ENCODE results near the gene PDE9A. TPM values are rescaled to one million over a fixed set of nuclear protein-coding genes. Genes with fewer than 3 reads are reported as not detected.

PDE9A gene
- total and polyA plus RNA-seq, 10 donors = 7.9 to 45.5 (median 23.8) TPM

- peak; percentile 2 for DNase-seq
- Histone ChIP-seq H3K4me1 (peaks cover 0 to 19% (median 3%) of the 10 kb centered on the region in 6 donors), H3K27ac (no peak overlapping the region), H3K36me3 (no peaks in the 10 kb centered on the region), H3K9me3 (peaks cover 0 to 18% (median 16%) of the 10 kb centered on the region in 8 donors), H3K4me3 (no peak overlapping the region), H3K27me3 (replicated peaks in 1 of 7) (peaks cover 0 to 47% (median 24%) of the 10 kb centered on the region in 7 donors)
- intact Hi-C loops (cut with DNase I; ENCODE audit: low total_unique reads) = no loop called here
- TF ChIP-seq POLR2A (IDR thresholded peaks at IDR 0.05) (no peak), CTCF (IDR thresholded peaks at IDR 0.05 in 8 of 11, conservative IDR thresholded peaks at IDR 0.05 in 3 of 11) (no peak), POLR2AphosphoS5 (IDR thresholded peaks at IDR 0.05) (no peak)
- WGBS, 5 donors = 56 to 62% (median 61%) methylated on average over 3 of the region's 3 CpGs
These were observed 37.5 kb upstream of the PDE9A start for GRCh38 chr21:42615924-42616323.

GRCh38 chr21:42616446-42616845 lies 37.0 kb upstream of the PDE9A start:
- no peaks in the 10 kb centered on the region for H3K36me3 ChIP-seq
- 17 to 19% (median 17%) methylated on average over 18 of the region's 18 CpGs for whole genome bisulfite sequencing, 5 donors
- DNase-seq = peak; percentile 37
- intact Hi-C loops (cut with DNase I; ENCODE audit: low total_unique reads) = no loop called here
- H3K27ac ChIP-seq = no peak overlapping the region
- peak overlapping the region in 2 of 8 donors; percentile 5 to 34 for H3K4me3 ChIP-seq
- peaks cover 0 to 53% (median 24%) of the 10 kb centered on the region in 7 donors for H3K27me3 ChIP-seq (replicated peaks in 1 of 7)
- no peak for TF ChIP-seq CTCF (IDR thresholded peaks at IDR 0.05 in 8 of 11, conservative IDR thresholded peaks at IDR 0.05 in 3 of 11)
- no peak for TF ChIP-seq POLR2AphosphoS5 (IDR thresholded peaks at IDR 0.05)
- TF ChIP-seq POLR2A (IDR thresholded peaks at IDR 0.05) = no peak
- peaks cover 0 to 16% (median 14%) of the 10 kb centered on the region in 8 donors for H3K9me3 ChIP-seq
- peaks cover 0 to 19% (median 3%) of the 10 kb centered on the region in 6 donors for H3K4me1 ChIP-seq

- TF ChIP-seq POLR2A (IDR thresholded peaks at IDR 0.05) (no peak), CTCF (IDR thresholded peaks at IDR 0.05 in 8 of 11, conservative IDR thresholded peaks at IDR 0.05 in 3 of 11) (no peak), POLR2AphosphoS5 (IDR thresholded peaks at IDR 0.05) (no peak)
- Histone ChIP-seq H3K27me3 (replicated peaks in 1 of 7) (peaks cover 0 to 54% (median 24%) of the 10 kb centered on the region in 7 donors), H3K27ac (no peak overlapping the region), H3K4me1 (peaks cover 0 to 19% (median 3%) of the 10 kb centered on the region in 6 donors), H3K36me3 (no peaks in the 10 kb centered on the region), H3K9me3 (peaks cover 0 to 11% (median 9%) of the 10 kb centered on the region in 8 donors), H3K4me3 (peak overlapping the region in 1 of 8 donors; percentile 5)
- 80 to 91% (median 84%) methylated on average over 17 to 21 of the region's 21 CpGs for WGBS, 5 donors
- DNase-seq = peak; percentile 72
- intact Hi-C loops (cut with DNase I; ENCODE audit: low total_unique reads) = no loop called here
These were observed 36.5 kb upstream of the PDE9A start for GRCh38 chr21:42616941-42617340.

GRCh38 chr21:42617486-42617885 lies 35.9 kb upstream of the PDE9A start:
- DNase-seq = peak; percentile 73
- no peaks in the 10 kb centered on the region for H3K36me3 ChIP-seq
- TF ChIP-seq POLR2A (IDR thresholded peaks at IDR 0.05) (no peak), CTCF (IDR thresholded peaks at IDR 0.05 in 8 of 11, conservative IDR thresholded peaks at IDR 0.05 in 3 of 11) (no peak), POLR2AphosphoS5 (IDR thresholded peaks at IDR 0.05) (no peak)
- peaks cover 0 to 19% (median 3%) of the 10 kb centered on the region in 6 donors for H3K4me1 ChIP-seq
- intact Hi-C loops (cut with DNase I; ENCODE audit: low total_unique reads) = no loop called here
- WGBS, 5 donors = 69 to 81% (median 76%) methylated on average over 8 to 23 of the region's 23 CpGs
- H3K27ac ChIP-seq = no peak overlapping the region
- no peak overlapping the region for H3K4me3 ChIP-seq
- H3K9me3 ChIP-seq = peaks cover 0 to 6% (median 4%) of the 10 kb centered on the region in 8 donors
- H3K27me3 ChIP-seq (replicated peaks in 1 of 7) = peaks cover 0 to 58% (median 24%) of the 10 kb centered on the region in 7 donors

Measured in spleen (tissue), 11 donors.